PC-3 (cell line): ENCODE data around the gene NTN3. TPM values are rescaled to one million over a fixed set of nuclear protein-coding genes. Genes with fewer than 3 reads are reported as not detected.

Experiments used
- ATAC-seq: fragments of 200-7000 bp; cut with Tn5 transposase; 2 replicates; pipeline ENCODE4 v1.9.1; 2020; ENCODE audit warnings: mild to moderate bottlenecking, moderate library complexity
- BruUV-seq: library from RNA; stranded (reverse); fragments of 400-500 nt; replicated peaks from 2 replicates; lab custom pipeline; 2021; lab: Mats Ljungman, UMichigan
- CTCF ChIA-PET: fragments of 300-600 bp; sonication (Branson Sonifier 250); formaldehyde crosslinking; loops from one replicate; lab custom pipeline; 2022; ENCODE audit warnings: antibody characterized with exemption; lab: Charles Lee
- POLR2A ChIA-PET: fragments of 300-600 bp; sonication (Branson Sonifier 250); formaldehyde crosslinking; loops from one replicate; lab custom pipeline; 2022; ENCODE audit warnings: antibody characterized with exemption; ENCODE audit not compliant: unreplicated experiment; lab: Charles Lee
- DNase-seq: peaks from one replicate; pipeline ENCODE4 v3.0.0-alpha.2; 2015
- H2AFZ ChIP-seq: fragments of 300-600 bp; sonication (generic); 2 replicates; pipeline ENCODE4 v1.6.0; 2016; ENCODE audit warnings: antibody characterized with exemption, low read length
- H3F3A ChIP-seq: fragments of 300-600 bp; sonication (generic); one replicate; pipeline ENCODE4 v1.6.0; 2017; ENCODE audit warnings: antibody characterized with exemption, low read length, control low read depth, mild to moderate bottlenecking; ENCODE audit not compliant: unreplicated experiment
- H3K27ac ChIP-seq: fragments of 300-600 bp; sonication (generic); 2 replicates; pipeline ENCODE4 v1.5.1; 2016; ENCODE audit warnings: mild to moderate bottlenecking, low read length
- H3K27me3 ChIP-seq: fragments of 300-600 bp; sonication (generic); 2 replicates; pipeline ENCODE4 v1.6.1; 2016; ENCODE audit warnings: low read length, mixed read lengths
- H3K36me3 ChIP-seq: fragments of 300-600 bp; sonication (generic); 2 replicates; pipeline ENCODE4 v1.6.1; 2016; ENCODE audit warnings: low read depth, mixed run types, low read length, mixed read lengths
- H3K4me1 ChIP-seq: fragments of 300-600 bp; sonication (generic); 2 replicates; pipeline ENCODE4 v1.5.1; 2016; ENCODE audit warnings: low read length; ENCODE audit not compliant: insufficient read depth
- H3K4me2 ChIP-seq: fragments of 300-600 bp; sonication (generic); 2 replicates; pipeline ENCODE4 v1.6.0; 2016; ENCODE audit warnings: low read length
- H3K4me3 ChIP-seq: fragments of 300-600 bp; sonication (generic); 2 replicates; pipeline ENCODE4 v1.5.1; 2016; ENCODE audit warnings: mild to moderate bottlenecking, low read length, mixed read lengths
- H3K79me2 ChIP-seq: fragments of 300-600 bp; sonication (generic); 2 replicates; pipeline ENCODE4 v1.6.1; 2017; ENCODE audit warnings: low read length, mixed read lengths
- H3K9ac ChIP-seq: fragments of 300-600 bp; sonication (generic); 2 replicates; pipeline ENCODE4 v1.6.0; 2016; ENCODE audit warnings: mild to moderate bottlenecking, low read length
- H3K9me2 ChIP-seq: fragments of 300-600 bp; sonication (generic); replicated peaks from 2 replicates; pipeline ENCODE4 v1.6.1; 2016; ENCODE audit warnings: mixed run types, low read length, mixed read lengths
- H3K9me3 ChIP-seq: fragments of 300-600 bp; sonication (generic); 2 replicates; pipeline ENCODE4 v1.6.1; 2016; ENCODE audit warnings: low read length, mixed read lengths
- H4K20me1 ChIP-seq: fragments of 300-600 bp; sonication (generic); 2 replicates; pipeline ENCODE4 v1.6.1; 2016; ENCODE audit warnings: low read length, mixed read lengths
- EZH2 ChIP-seq: fragments of 300-600 bp; sonication (generic); IDR thresholded peaks from one replicate; pipeline ENCODE4 v1.6.1; 2017; ENCODE audit warnings: antibody characterized with exemption, mild to moderate bottlenecking, low read length; ENCODE audit not compliant: unreplicated experiment
- EZH2phosphoT487 ChIP-seq: fragments of 300-600 bp; sonication (generic); IDR thresholded peaks from 2 replicates; pipeline ENCODE4 v1.6.1; 2018; ENCODE audit warnings: mild to moderate bottlenecking, antibody characterized with exemption, low read length, borderline replicate concordance
- intact Hi-C: fragments of 100-400 bp; cut with micrococcal nuclease; formaldehyde crosslinking; loops from 2 replicates; pipeline ENCODE4 v1.9.0; 2023
- total RNA-seq: library from RNA; depleted of rRNA; stranded (reverse); fragments of >200 nt; gene quantifications from 2 replicates; pipeline ENCODE4 v1.2.3, GENCODE V29; 2014
- TF ChIP-seq, protein P1 (sequence below): fragments of 300-600 bp; sonication (generic); conservative IDR thresholded peaks from 2 replicates; pipeline ENCODE4 v1.5.1; 2017; ENCODE audit warnings: antibody characterized with exemption, low read depth, mild to moderate bottlenecking, low read length

Gene NTN3
- total RNA-seq, 1 experiment from 2014 or later: not detected

DNA sequence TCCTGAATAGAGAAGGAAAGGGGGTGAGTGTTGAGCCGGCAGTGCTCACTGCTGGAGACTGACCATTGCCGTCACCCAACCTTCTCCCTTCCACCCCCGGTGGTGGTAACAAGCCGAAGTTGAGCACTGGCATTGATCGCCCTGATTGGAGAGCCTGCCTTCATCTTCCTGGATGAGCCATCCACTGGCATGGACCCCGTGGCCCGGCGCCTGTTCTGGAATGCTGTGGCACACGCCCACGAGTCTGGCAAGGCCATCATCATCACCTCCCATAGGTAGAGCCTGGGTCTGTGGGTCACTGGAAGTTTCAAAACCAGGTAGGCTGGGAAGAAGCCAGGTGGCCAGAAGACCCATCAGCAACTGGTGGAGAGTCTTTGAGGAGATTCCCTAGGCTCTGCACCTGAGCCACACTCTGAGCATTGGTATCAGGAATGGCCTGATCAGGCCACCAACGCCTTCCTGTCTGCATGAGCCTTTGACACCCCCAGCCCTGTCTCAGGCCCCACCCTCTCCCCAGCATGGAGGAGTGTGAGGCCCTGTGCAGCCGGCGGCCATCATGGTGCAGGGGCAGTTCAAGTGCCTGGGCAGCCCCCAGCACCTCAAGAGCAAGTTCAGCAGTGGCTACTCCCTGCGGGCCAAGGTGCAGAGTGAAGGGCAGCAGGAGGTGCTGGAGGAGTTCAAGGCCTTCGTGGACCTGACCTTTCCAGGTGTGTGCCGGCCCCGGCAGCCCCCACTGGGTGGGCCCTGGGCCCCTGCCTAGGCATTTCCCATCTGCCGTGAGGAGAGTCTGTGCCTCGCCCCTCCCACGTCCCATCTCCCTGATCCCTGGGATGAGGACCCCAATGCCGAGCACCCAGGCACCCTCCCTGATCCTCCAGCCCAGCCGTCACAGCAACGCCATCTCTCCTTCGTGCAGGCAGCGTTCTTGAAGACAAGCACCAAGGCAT lies 46.8 kb upstream of the NTN3 start:
- H3K9ac ChIP-seq: no peak overlapping the region
- no peaks in the 10 kb centered on the region for H3K9me2 ChIP-seq
- H3K4me1 ChIP-seq: 0 out of 2 replicates have a peak, but pooled peaks cover 4% of the 10 kb centered on the region
- no peak overlapping the region for H3K4me3 ChIP-seq
- peaks cover under 1% of the 10 kb centered on the region; the same call in 1 of the 2 replicates for H3K79me2 ChIP-seq
- H3K9me3 ChIP-seq: no peaks in the 10 kb centered on the region
- no peak overlapping the region for H3K4me2 ChIP-seq
- ATAC-seq (no peak), DNase-seq (no peak)
- H3K27me3 ChIP-seq: no peaks in the 10 kb centered on the region
- H3F3A ChIP-seq: no peaks in the 10 kb centered on the region
- ChIA-PET POLR2A (no interaction called here), CTCF (no interaction called here)
- no peak overlapping the region for H2AFZ ChIP-seq
- no peak overlapping the region for H3K27ac ChIP-seq
- no peaks in the 10 kb centered on the region for H4K20me1 ChIP-seq
- H3K36me3 ChIP-seq: no peaks in the 10 kb centered on the region
- no TSS peak for BruUV-seq
- intact Hi-C loops: no loop called here
- TF ChIP-seq EZH2phosphoT487 (no peak), EZH2 (no peak)
- TF ChIP-seq, protein P1, sequence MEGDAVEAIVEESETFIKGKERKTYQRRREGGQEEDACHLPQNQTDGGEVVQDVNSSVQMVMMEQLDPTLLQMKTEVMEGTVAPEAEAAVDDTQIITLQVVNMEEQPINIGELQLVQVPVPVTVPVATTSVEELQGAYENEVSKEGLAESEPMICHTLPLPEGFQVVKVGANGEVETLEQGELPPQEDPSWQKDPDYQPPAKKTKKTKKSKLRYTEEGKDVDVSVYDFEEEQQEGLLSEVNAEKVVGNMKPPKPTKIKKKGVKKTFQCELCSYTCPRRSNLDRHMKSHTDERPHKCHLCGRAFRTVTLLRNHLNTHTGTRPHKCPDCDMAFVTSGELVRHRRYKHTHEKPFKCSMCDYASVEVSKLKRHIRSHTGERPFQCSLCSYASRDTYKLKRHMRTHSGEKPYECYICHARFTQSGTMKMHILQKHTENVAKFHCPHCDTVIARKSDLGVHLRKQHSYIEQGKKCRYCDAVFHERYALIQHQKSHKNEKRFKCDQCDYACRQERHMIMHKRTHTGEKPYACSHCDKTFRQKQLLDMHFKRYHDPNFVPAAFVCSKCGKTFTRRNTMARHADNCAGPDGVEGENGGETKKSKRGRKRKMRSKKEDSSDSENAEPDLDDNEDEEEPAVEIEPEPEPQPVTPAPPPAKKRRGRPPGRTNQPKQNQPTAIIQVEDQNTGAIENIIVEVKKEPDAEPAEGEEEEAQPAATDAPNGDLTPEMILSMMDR: no peak

DNA sequence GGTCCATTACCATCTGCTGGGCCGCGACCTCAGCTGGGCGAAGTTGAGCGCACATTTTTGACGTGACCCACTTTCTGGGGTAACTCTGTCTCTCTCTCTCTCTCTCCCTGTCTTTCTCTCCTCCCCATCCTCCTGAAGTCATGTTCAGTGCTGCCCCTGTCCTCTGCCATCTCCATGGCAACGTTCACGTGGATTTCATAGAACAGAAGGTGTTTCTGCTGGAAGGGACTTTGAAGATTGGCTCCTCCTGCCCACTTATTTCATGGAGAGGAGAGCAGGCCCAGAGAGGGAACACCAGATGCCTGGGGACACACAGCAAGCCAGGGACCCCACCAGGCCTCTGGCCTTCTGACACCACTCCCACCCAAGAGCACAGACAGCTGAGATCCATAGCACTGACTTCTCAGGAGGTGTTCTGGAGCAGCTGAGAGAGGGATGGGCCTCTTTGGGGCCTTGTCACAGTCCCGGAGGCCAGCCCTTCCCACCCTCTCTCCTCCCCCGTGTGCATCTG lies 46.0 kb upstream of the NTN3 start:
- H3K27ac ChIP-seq: no peak overlapping the region
- H2AFZ ChIP-seq: no peak overlapping the region
- H3F3A ChIP-seq: no peaks in the 10 kb centered on the region
- H3K4me2 ChIP-seq: no peak overlapping the region
- TF ChIP-seq EZH2 (no peak), EZH2phosphoT487 (no peak)
- TF ChIP-seq, protein P1: no peak
- H3K4me1 ChIP-seq: 0 out of 2 replicates have a peak, but pooled peaks cover 4% of the 10 kb centered on the region
- DNase-seq (no peak), ATAC-seq (no peak)
- no peaks in the 10 kb centered on the region for H3K9me3 ChIP-seq
- H3K9me2 ChIP-seq: no peaks in the 10 kb centered on the region
- no TSS peak for BruUV-seq
- no peak overlapping the region for H3K9ac ChIP-seq
- intact Hi-C loops: no loop called here
- H3K79me2 ChIP-seq: peaks cover 7% of the 10 kb centered on the region
- no peak overlapping the region for H3K4me3 ChIP-seq
- no peaks in the 10 kb centered on the region for H4K20me1 ChIP-seq
- H3K27me3 ChIP-seq: no peaks in the 10 kb centered on the region
- CTCF ChIA-PET: no interaction called here
- H3K36me3 ChIP-seq: no peaks in the 10 kb centered on the region
- POLR2A ChIA-PET: no interaction called here
